NCI-H1048 (cell line): ENCODE measurements around the gene CELF5.
"Not testable (repeated sequence)": the region's sequence is repeated elsewhere in the genome, so short reads cannot be mapped to it uniquely, and the experiment has no call there.

Experiments
- DNase-seq: peaks from one replicate; lab custom pipeline; 2025; lab: John Stamatoyannopoulos, UW

The CELF5 gene

GRCh38 chr19:3292958-3293529 lies 68.6 kb downstream of the CELF5 start:
- DNase-seq: no peak

- DNase-seq: no peak
Measured at GRCh38 chr19:3293560-3293959, 69.1 kb downstream of the CELF5 start.

DNA sequence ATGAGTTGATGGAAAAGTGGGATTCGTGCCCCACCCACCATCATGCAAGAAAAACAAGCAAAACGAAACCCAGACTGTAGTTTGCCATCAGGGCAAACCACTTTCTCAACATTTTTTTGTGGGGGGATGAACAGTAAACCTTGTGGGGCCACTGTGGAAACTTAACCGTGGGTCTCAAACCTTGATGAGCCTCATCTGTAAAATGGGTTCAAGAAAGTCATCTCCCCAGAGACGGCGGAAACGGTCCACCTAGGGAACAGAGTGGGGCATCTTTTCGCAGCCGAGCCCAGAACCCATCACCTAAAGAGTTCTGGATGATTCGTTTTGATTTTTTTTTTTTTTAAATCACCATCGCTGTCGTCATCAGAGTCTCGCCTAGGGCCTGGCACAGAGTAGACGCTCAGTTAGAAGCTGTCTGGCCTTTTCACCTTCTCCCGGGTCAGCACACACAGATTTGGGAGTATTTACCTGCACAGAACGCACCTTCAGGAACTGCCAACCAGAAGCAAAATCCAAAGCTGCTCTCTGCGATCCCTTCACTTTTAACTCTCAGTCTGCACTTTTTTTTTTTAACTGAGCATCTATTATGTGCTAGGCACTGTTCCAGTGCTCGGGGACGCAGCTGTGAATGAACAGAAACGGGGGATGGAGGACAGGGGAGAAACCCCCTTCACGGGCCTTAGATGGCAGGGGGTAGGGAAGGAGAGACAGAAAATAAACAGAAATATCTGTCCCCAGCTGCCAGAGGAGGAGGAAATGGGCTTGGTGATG lies 69.8 kb downstream of the CELF5 start:
- DNase-seq: no peak

- no peak for DNase-seq
Measured at GRCh38 chr19:3295581-3295980, 71.1 kb downstream of the CELF5 start.

- no peak for DNase-seq
Measured at GRCh38 chr19:3296034-3296433, 71.6 kb downstream of the CELF5 start.

DNA sequence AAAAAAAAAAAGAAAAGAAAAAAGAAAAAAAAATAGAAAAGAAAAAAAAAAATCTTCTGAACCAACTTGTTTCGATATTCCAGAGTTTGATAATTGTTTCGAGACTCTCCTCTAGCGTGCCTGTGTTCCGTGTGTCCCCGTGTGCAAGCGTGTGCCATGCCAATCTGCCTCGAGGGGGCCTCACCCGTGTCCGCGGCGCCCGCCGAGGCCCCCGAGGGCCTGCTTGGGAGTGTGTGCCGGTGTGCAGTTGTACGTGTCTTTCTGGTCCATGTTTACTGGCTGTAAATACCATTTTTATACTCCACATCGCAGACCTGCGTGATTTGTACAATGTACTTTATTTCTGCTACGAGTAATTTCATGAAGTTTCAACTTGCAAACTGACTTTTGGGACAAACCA lies 72.0 kb downstream of the CELF5 start:
- DNase-seq: no peak

- DNase-seq: no peak
Measured at GRCh38 chr19:3298853-3299449, 74.5 kb downstream of the CELF5 start.

DNA sequence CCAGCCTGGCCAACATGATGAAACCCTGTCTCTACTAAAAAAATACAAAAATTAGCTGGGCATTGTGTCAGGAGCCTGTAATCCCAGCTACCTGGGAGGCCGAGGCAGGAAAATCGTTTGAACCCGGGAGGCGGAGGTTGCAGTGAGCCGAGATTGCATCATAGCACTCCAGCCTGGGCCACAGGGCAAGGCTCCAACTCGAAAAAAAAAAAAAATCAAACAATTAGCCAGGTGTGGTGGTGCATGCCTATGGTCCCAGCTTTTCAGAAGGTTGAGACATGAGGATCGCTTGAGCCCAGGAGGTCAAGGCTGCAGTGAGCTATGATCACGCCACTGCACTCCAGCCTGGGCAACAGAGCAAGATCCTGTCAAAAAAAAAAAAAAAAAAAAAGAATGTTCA lies 76.1 kb downstream of the CELF5 start:
- DNase-seq: not testable (repeated sequence)

GRCh38 chr19:3302755-3303154 lies 78.3 kb downstream of the CELF5 start:
- no peak for DNase-seq

DNA sequence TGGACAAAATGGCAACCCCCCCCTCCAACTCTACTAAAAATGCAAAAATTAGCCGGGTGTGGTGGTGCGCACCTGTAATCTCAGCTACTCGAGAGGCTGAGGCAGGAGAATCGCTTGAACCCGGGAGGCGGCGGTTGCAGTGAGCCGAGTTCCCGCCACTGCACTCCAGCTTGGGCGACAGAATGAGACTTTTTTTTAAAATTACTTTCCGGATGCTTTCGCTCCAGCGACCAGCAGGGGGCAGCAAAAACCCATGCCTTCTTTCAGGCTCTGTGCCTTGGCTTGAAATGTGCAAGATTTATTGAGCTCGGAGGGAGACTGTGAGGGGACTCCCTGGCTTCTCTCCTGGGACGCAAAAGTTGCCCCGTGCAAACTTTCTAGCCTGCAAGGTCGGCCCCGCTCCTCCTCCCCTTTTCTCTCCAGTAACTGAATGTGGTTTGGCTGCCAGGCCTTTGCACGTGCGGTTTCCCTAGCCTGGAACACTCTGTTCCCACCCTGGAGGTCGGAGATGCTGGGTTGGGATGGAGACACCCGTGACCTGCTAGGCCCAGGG lies 80.5 kb downstream of the CELF5 start:
- peak; percentile 46 for DNase-seq

GRCh38 chr19:3309724-3310123 lies 85.3 kb downstream of the CELF5 start:
- no peak for DNase-seq

DNA sequence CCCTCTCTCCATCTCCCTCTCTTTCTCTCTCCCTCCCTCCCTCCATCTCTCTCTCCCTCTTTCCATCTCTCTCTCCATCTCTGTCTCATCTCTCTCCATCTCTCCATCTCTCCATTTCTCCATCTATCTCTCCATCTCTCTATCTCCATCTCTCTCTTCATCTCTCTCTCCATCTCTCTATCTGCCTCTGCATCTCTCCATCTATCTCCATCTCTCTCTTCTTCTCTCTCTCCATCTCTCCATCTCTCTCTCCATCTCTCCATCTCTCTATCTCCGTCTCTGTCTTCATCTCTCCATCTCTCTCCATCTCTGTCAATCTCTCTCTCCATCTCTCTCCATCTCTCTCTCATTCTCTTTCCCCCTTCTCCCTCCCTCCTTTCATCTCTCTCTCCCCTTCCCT lies 85.8 kb downstream of the CELF5 start:
- no peak for DNase-seq

DNA sequence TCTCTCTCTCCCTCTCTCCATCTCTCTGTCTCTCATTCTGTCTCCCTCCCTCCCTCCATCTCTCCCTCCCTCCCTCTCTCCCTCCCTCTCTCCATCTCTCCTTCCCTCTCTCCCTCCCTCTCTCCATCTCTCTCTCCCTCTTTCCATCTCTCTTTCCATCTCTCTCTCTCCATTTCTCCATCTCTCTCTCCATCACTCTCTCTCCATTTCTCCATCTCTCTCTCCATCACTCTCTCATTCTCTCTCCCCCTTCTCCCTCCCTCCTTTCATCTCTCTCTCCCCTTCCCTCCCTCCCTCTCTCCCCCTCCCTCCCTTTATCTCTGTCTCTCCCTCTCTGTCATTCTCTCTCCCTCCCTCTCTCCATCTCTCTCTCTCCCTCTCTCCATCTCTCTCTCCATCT lies 86.2 kb downstream of the CELF5 start:
- DNase-seq: no peak

GRCh38 chr19:3313199-3313575 lies 88.7 kb downstream of the CELF5 start:
- DNase-seq: no peak

GRCh38 chr19:3314962-3315675 lies 90.7 kb downstream of the CELF5 start:
- no peak for DNase-seq

GRCh38 chr19:3315676-3315973 lies 91.2 kb downstream of the CELF5 start:
- DNase-seq: no peak

- DNase-seq: no peak
Measured at GRCh38 chr19:3316132-3316648, 91.7 kb downstream of the CELF5 start.

GRCh38 chr19:3316659-3317207 lies 92.3 kb downstream of the CELF5 start:
- DNase-seq: no peak

- DNase-seq: no peak
Measured at GRCh38 chr19:3319643-3320353, 95.3 kb downstream of the CELF5 start.

DNA sequence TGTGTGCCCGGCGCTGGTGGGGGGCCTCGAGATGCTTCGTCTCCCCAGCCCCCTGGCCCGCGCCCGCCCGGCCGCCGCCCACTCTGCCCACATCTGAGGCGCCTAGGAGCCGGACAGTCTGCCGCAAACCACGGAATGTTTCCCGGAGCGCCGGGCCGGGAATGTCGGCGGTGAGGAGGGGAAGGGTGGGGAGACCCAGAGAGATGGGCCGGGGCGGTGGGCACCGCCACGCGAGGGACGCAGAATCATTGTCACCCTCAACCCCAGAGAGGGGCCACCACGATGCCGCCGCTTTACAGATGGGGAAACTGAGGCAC lies 95.9 kb downstream of the CELF5 start:
- no peak for DNase-seq

DNA sequence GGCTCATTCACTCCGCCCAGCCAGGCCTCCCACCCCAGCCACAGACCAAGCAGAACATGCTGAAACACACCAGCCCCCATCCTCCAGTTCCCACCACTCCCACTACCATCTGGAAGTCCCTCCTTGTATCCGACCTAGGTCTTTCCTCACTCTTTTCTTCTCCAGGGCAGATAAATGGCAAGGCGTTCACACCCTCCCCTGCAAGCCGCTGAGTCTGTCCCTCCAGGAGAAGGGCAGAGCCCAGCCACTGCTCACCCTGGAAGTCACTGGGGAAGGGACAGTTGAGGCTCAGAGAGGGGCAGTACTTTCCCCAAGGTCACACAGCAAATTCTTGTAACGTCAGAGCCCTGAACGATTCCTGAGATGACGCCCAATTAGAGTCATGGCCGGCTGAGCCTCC lies 96.4 kb downstream of the CELF5 start:
- no peak for DNase-seq

DNA sequence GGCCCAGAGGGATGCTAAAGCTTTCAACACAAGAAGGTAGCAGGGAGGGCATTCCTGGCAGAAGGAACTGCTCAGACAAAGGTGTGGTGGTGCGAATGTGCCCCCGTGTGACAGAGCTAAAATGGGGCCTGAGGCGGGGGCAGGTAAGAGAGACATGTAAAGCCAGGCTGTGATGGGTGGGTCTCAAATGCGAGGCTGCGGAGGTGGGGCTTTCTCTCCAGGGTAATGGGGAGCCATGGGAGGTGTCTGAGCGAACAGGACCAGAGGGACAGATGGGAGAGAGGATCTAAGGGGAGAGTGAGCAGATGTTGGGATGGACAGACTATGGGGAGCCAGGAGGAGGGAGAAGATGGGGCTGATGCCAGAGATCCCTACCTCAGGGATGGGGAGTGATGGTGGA lies 97.2 kb downstream of the CELF5 start:
- no peak for DNase-seq
